AG09319 (cell line): ENCODE results near the gene MBOAT2.

ENCODE experiments used
- DNase-seq: peaks from one replicate; pipeline ENCODE4 v3.0.0-alpha.2; 2010; ENCODE audit warnings: low read depth; ENCODE audit errors: extremely low read depth
- CTCF ChIP-seq: IDR thresholded peaks from 2 replicates; pipeline ENCODE4 v1.5.1; 2011; ENCODE audit warnings: low read depth, mild to moderate bottlenecking, inconsistent platforms, low read length, moderate library complexity

The MBOAT2 gene

GRCh38 chr2:9033385-9034168, 30.1 kb upstream of the MBOAT2 start:
- no peak for TF ChIP-seq CTCF
- no peak for DNase-seq

- no peak for TF ChIP-seq CTCF
- no peak for DNase-seq
These were observed 29.2 kb upstream of the MBOAT2 start for GRCh38 chr2:9032536-9033255.

GRCh38 chr2:9032121-9032520, 28.6 kb upstream of the MBOAT2 start:
- no peak for TF ChIP-seq CTCF
- no peak for DNase-seq

- TF ChIP-seq CTCF, result no peak
- no peak for DNase-seq
These were observed 27.8 kb upstream of the MBOAT2 start for GRCh38 chr2:9031246-9031645.

- TF ChIP-seq CTCF, result no peak
- no peak for DNase-seq
These were observed 27.4 kb upstream of the MBOAT2 start for GRCh38 chr2:9030841-9031240.

- no peak for TF ChIP-seq CTCF
- DNase-seq, result no peak
These were observed 26.7 kb upstream of the MBOAT2 start for GRCh38 chr2:9030190-9030589.

GRCh38 chr2:9029721-9030120, 26.2 kb upstream of the MBOAT2 start:
- no peak for TF ChIP-seq CTCF

More at GRCh38 chr2:9029721-9030120, 26.2 kb upstream of the MBOAT2 start:
- DNase-seq, result no peak
